Muscle of arm (tissue), 12 donors: ENCODE data around the gene PERM1. TPM values are rescaled to one million over a fixed set of nuclear protein-coding genes. Genes with fewer than 3 reads are reported as not detected.

Experiments used
- DNase-seq: peaks from one replicate; pipeline ENCODE4 v3.0.0-alpha.2; 2013
- polyA plus RNA-seq, 12 donors: library from polyadenylated mRNA; unstranded; fragments of 120-200 nt; gene quantifications; one replicate each; pipeline ENCODE4 v1.2.1, GENCODE V29; 2013; ENCODE audit not compliant: insufficient read length in 12 of 12

The PERM1 gene
- polyA plus RNA-seq, 12 donors: 0.73 to 5.3 (median 1.7) TPM; not detected in 2

DNA sequence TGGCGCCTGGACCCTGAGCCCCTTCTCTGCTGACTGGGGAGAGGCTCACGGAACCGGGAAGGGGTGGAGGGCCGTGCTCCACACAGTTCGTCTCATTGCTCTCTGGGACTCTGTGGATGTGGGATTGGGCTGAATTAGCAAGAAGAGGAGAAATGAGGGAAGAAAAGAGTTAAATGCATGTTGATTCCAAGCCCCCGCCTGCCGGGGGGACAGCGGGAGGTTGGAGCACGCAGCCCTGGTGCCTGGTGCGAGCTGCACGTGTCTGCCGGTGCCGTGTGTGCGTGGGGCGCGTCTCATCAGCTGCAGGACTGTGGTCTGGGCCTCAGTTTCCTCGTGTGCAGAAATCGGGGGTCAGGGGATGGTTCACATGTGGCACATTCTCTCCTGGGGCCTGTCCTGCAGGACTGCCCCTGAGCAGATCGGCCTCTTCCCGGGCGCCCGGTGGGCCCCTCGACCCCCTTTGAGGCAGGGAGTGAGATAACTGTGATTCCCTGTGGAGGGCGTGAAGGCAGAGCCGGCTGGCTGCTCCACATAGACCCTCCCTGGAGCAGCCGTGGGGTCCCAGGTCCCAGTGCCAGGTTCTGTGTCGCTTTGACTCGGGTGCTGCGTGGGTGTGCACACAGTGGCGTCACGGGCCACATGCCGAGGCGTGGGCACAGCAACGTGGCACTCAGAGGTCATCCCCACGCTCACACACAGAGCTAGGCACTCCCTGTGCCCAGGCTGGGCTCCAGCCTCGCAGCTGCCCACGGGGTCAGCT, 46.7 kb downstream of the PERM1 start:
- no peak for DNase-seq

DNA sequence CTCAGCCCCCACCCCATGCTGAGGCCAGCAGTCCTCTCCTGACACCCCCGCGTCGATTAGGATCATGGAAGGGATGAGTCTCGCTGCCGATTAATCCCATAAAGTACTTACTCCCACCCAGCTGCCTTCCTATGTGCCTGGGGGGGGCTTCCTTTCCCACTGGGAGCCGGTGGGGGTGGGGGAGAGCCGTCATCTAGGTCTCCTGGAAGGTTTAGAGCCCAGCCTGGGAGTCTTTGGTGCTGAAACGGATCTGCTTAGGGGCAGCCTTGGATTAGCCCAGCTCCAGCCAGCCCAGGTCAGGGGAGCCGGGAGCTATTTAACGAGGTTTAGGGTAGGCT, 48.3 kb downstream of the PERM1 start:
- DNase-seq: no peak

DNA sequence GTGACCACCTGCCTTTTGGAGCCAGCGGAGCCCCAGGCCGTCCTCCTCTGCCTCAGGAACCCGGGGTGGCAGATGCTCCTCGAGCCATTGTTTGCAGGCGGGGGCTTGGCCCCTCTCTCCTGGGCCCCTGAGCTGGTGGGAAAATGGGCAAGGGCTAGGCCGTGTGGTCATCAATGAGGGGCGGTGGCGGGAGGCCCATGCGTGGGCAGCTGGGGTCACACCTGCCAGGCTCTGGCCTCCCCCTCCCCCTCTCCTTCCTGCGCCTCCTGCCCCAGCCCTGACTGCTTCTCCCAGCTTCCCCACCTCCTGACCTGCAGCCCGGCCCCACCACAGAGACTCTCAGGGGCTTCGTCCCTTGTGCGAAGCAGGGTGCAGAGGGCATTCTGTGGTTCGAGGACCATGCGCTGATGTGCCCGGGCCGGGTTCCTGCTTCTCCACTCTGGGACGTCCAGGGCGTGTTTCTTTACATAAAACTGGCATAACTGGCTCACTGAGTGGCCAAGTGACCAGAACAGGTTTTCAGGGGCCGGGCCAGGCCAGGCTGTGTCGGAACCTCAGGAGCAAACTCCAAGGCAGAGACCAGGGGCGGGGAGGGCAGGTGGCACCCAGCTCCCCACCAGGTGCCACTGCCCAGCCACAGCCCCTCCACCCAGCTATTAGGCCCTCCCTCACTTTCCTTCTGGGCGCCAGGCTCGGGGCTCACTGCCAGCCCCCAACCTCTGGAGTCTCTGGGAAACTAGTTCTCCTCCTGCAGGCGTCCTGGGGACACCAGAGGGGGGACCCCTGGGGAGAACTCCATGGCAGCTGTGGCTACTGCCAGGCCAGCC, 48.9 kb downstream of the PERM1 start:
- DNase-seq: no peak

DNA sequence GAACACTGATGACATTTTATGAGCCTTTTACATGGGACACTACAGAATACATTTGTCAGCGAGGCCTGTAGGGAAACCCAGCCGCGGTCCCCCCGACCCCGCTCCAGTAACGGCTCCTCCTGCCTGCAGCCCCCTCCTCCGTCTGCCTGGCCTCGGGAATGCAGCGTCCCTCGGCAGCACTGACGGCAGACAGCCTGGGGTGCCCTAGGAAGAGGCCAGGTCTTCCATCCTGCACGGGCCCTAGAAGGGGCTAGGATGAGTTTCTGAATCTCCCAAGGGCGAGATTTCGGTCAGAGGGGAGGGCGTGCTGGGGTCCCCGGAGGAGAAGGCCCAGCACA, 49.8 kb downstream of the PERM1 start:
- no peak for DNase-seq

DNA sequence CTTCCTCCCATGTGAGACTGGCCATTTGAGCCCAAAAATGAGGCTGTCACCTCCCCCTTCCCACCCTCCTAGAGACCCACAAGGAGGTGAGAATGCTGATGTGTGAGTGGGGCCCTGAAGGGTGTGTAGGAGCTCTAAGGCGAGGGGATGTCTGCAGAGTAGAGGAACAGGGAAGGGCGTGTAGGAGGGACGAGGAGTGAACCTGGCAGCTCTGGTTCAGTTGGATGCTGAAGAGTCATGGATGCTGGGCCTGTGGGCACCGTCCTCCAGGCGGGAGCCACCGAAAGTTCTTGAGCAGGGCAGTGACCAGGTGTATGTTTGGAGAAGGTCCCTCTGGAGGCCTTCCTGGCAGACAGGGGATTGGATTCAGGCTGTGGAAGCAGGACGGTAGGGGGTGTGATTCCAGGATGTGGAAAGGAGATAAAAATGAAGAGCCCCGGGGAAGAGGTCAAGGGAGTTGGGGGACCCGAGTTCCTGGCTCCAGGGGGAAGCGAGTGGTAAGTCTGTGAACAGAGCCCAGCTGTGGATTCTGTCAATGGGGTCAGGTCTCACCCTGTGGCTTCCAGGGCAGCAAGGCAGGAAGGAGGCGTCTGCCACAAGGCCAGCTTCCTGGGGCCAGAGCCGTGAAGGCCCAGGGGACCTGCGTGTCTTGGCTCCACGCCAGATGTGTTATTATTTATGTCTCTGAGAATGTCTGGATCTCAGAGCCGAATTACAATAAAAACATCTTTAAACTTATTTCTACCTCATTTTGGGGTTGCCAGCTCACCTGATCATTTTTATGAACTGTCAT, 50.3 kb downstream of the PERM1 start:
- no peak for DNase-seq

DNA sequence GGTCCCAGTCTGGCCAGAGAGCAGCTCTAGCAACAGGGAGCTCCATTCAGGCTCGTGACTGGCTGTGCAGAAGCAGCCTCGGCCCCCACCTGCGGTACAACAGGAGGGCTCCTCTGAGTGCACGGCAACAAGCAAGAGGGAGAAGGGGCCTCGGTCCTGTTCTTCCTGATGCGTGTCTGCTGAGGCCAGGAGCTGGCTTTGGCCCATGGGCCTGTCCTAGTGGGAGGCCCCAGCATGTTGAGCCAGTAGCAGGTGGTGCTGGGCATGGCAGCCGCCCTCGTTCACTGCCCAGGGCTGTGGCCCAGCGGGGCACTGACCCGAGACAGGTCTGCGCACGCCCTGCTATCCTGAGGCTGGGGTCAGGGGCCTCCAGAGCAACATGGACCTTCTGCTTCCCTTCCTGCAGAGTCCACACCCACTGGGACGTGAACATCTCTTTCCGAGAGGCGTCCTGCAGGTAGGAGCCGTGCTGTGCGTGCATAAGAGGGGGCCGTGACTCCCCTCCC, 51.2 kb downstream of the PERM1 start:
- no peak for DNase-seq

DNA sequence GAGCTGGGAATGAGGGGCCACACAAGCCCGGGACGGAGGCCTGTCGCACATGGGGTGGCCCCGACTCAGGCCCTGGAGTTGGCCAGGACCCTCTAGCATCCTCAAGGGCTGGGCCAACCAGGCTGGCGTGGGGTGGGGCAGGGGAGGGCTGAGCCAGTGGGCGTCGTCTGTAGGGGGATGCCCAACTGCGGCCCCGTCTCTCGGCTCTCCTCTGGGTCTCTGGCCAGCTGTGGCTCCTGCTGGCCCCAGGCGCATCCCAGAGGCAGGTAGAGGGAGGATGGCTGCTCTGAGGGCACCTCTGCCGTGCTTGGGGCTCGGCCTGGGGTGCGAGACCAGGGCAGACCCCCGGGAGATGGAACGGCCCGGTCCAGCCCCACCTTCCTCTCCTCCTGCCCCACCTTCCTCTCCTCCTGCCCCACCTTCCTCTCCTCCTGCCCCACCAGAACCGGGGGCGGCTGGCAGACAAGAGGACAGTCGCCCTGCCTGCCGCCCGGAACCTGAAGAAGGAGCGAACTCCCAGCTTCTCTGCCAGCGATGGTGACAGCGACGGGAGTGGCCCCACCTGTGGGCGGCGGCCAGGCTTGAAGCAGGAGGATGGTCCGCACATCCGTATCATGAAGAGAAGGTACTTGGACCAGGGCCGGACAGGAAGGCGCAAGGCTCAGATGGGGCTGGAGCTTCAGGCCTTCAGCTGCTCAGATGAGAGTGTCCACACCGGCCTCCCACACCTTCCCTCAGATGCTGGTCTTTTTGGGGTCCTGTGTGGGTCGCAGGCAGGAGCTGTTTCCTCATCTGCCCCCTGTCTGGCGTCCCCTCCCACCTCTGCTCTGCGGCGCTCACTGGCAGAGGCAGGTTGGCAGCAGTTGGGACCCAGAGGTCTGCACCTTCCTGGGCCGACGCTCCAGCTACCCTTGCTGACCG, 51.9 kb downstream of the PERM1 start:
- DNase-seq: no peak

DNA sequence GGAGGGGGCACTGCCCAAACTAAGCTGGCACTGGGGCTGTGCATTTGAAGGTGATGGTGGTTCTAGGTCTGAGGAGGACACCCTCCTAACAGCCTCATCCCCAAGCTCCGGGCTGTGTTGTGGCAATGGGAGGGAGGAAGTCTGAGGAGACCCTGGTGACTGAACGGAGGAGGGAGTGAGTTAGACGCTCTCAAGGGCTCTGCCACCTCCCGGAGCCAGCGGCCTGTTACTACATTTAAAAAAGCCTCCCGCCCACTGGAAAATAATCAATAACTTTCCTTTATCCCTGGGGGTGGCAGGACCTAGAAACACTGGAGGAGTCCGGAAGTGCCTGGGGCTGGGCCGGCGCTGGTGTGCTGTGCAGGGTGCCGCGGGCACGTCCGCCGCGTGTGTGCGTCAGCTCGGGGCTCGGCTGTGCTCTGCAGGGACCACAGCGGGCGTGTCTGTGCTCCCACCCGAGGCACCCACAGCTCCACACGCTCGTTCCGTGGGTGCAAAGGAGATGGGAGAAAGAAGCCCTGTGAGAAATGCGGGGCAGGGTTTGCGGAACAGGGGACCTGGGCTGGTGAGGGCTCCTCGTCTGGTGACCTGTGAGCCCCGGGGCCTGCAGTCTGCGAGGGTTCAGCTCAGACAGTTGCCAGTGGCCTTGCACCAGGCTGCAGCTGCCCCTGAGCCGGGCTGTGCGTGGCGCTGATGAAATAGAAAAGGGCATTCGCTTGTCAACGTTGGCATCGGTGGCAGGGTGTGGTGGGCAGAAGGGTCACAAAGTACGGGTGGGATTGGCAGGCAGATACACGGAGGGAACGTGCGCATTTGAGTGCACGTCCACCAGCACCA, 52.9 kb downstream of the PERM1 start:
- no peak for DNase-seq

DNA sequence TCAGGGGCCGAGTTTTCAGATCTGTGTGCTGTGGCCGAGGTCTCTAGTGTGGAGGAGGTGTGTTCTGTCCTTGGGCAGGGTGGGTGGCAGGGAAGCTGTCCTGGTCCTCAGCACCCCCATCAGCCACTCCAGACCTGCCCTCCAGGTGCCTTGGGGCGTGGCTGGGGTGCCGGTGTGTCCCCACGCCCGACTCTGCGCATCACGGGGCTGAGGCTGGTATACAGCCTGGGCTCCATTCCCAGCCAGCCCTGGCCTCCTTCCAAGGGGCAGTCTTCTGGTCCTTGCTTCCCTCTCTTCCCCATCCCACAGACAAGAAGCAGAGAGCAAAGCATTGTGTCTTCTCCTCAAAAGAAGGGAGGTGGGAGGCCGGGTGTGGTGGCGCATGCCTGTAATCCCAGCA, 54.1 kb downstream of the PERM1 start:
- DNase-seq: no peak

DNA sequence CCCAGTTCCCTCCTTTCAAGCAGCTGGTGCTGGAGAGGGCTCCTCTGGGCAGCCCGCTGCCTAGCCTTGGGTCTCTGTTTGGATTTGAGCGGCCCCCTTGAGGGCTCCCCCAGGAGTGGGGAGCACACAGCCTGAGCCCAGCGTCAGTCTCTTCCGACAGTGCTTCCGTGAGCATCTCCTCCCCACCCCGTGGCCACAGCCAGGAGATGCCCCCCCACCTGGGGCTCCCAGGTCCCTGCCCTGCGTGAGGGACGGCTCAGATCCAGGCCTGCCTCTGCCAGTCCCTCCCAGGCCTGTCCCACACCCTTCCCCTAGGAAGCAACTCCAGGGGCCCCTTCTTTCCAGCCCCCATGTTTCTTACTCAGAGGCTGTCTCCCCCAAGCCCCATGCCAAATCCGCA, 54.7 kb downstream of the PERM1 start:
- no peak for DNase-seq

DNA sequence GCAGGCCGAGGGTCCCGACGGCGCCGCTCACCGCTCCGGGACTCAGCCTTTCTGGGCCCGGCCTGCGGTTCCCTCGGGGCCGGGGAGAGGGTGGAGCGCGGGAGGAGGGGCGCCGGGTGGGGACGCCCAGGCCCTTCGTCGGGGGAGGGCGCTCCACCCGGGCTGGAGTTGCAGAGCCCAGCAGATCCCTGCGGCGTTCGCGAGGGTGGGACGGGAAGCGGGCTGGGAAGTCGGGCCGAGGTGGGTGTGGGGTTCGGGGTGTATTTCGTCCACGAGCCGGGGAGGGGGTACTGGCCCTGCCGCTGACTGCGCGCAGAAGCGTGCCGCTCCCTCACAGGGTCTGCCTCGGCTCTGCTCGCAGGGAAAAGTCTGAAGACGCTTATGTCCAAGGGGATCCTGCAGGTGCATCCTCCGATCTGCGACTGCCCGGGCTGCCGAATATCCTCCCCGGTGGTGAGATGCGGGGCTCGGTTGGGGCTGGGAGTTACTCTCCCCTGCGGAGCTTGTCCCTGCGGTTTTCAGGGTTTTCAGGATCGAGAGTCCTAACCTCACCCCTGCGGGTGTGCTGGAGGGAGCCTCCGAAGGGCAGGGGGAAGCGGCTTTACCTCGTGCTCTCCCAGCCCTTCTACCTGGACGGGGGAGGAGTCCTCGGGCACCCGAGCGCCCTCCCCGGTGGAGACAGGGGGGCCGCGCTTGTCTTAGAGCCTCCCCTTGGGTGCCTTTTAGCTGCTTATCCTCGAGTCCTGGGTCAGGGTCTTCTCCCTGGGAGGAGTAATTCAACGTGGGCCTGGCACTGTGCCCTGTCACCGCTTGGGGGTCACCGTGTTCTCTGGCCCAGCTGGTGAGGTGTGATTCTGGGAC, 56.1 kb downstream of the PERM1 start:
- no peak for DNase-seq

Other genes with a start within 250 kb of the PERM1 start
- gene SAMD11, start 58.2 kb downstream of the PERM1 start, polyA plus RNA-seq: 10 to 100 TPM in 1 of 12 donors, 1 to 10 TPM in 10, not detected in 1; 2.1 to 23.0 (median 4.0) TPM
- gene NOC2L, start 22.8 kb downstream of the PERM1 start, polyA plus RNA-seq: 10 to 100 TPM in 11 of 12 donors, not detected in 1; 30.3 to 46.8 (median 38.0) TPM
- 10 to 100 TPM in 1 of 12 donors, 1 to 10 TPM in 9, not detected in 2; 2.6 to 11.4 (median 4.8) TPM for gene KLHL17, start 21.5 kb downstream of the PERM1 start, polyA plus RNA-seq
- 1 to 10 TPM in 3 of 12 donors, not detected in 9; 1.2 to 6.2 (median 1.4) TPM for gene PLEKHN1, start 15.6 kb downstream of the PERM1 start, polyA plus RNA-seq
- 10 to 100 TPM in 7 of 12 donors, 1 to 10 TPM in 4, not detected in 1; 6.4 to 34.3 (median 10.3) TPM for gene HES4, start 18.0 kb upstream of the PERM1 start, polyA plus RNA-seq
- 10 to 100 TPM in 1 of 12 donors, 1 to 10 TPM in 10, not detected in 1; 5.0 to 28.8 (median 6.8) TPM for gene ISG15, start 31.4 kb upstream of the PERM1 start, polyA plus RNA-seq
- 10 to 100 TPM in 11 of 12 donors, not detected in 1; 26.2 to 84.3 (median 35.7) TPM for gene AGRN, start 38.0 kb upstream of the PERM1 start, polyA plus RNA-seq
- under 1 TPM in 5 of 12 donors, not detected in 7; 0.09 to 0.43 (median 0.13) TPM for gene RNF223, start 92.2 kb upstream of the PERM1 start, polyA plus RNA-seq
- 10 to 100 TPM in 1 of 12 donors, 1 to 10 TPM in 10, not detected in 1; 3.5 to 11.4 (median 5.6) TPM for gene C1orf159, start 134.0 kb upstream of the PERM1 start, polyA plus RNA-seq
- gene TTLL10, start 191.8 kb upstream of the PERM1 start, polyA plus RNA-seq: under 1 TPM in 7 of 12 donors, not detected in 5; 0.10 to 0.72 (median 0.33) TPM
- gene TNFRSF18, start 224.5 kb upstream of the PERM1 start, polyA plus RNA-seq: 1 to 10 TPM in 9 of 12 donors, under 1 TPM in 1, not detected in 2; 0.87 to 4.2 (median 2.6) TPM
- gene TNFRSF4, start 232.1 kb upstream of the PERM1 start, polyA plus RNA-seq: 1 to 10 TPM in 10 of 12 donors, not detected in 2; 1.1 to 2.5 (median 1.7) TPM
- gene SDF4, start 249.9 kb upstream of the PERM1 start, polyA plus RNA-seq: 100 to 1,000 TPM in 2 of 12 donors, 10 to 100 TPM in 9, not detected in 1; 71.1 to 160 (median 81.8) TPM